MCF 10A (cell line): ENCODE data around the gene ABHD16A. TPM values are rescaled to one million over a fixed set of nuclear protein-coding genes. Genes with fewer than 3 reads are reported as not detected.

Source experiments
- BruUV-seq: library from RNA; stranded (reverse); fragments of 400-500 nt; replicated peaks from 2 replicates; lab custom pipeline; 2021; lab: Mats Ljungman, UMichigan
- CTCF ChIA-PET: fragments of 300-600 bp; sonication (Branson Sonifier 250); formaldehyde crosslinking; extraction: SDS; loops from one replicate; lab custom pipeline; 2021; ENCODE audit warnings: antibody characterized with exemption, inconsistent platforms; lab: Yijun Ruan, JAX
- POLR2A ChIA-PET: fragments of 300-600, 350-650 bp; sonication (Branson Sonifier 250); formaldehyde crosslinking; extraction: SDS; loops from one replicate; lab custom pipeline; 2020; ENCODE audit warnings: antibody characterized with exemption, inconsistent platforms; lab: Yijun Ruan, JAX
- DNase-seq: peaks from one replicate; pipeline ENCODE4 v3.0.0-alpha.2; 2018; ENCODE audit not compliant: unreplicated experiment
- H3K27ac Mint-ChIP-seq: one replicate; pipeline ENCODE4 v1.8.0; 2022; ENCODE audit warnings: mild to moderate bottlenecking, low read depth, mixed read lengths; ENCODE audit not compliant: unreplicated experiment
- H3K27me3 Mint-ChIP-seq: one replicate; pipeline ENCODE4 v1.8.0; 2022; ENCODE audit warnings: mixed read lengths; ENCODE audit not compliant: insufficient read depth, unreplicated experiment
- H3K36me3 Mint-ChIP-seq: one replicate; pipeline ENCODE4 v1.8.0; 2022; ENCODE audit warnings: mild to moderate bottlenecking, moderate library complexity, mixed read lengths; ENCODE audit not compliant: insufficient read depth, unreplicated experiment
- H3K4me1 Mint-ChIP-seq: one replicate; pipeline ENCODE4 v1.8.0; 2022; ENCODE audit warnings: mixed read lengths; ENCODE audit not compliant: insufficient read depth, unreplicated experiment
- H3K4me3 Mint-ChIP-seq: one replicate; pipeline ENCODE4 v1.8.0; 2022; ENCODE audit warnings: mild to moderate bottlenecking, moderate library complexity, mixed read lengths; ENCODE audit not compliant: unreplicated experiment
- H3K9me3 Mint-ChIP-seq: one replicate; pipeline ENCODE4 v1.8.0; 2022; ENCODE audit warnings: mixed read lengths; ENCODE audit not compliant: unreplicated experiment
- CTCF ChIP-seq: fragments of 200-600 bp; IDR thresholded peaks from one replicate; pipeline ENCODE4 v1.8.0; 2022; ENCODE audit warnings: antibody characterized with exemption, mild to moderate bottlenecking; ENCODE audit not compliant: unreplicated experiment
- intact Hi-C: fragments of 100-400 bp; cut with micrococcal nuclease; formaldehyde crosslinking; loops from 2 replicates; pipeline ENCODE4 v1.14.1; 2022
- total RNA-seq: library from RNA; stranded (reverse); gene quantifications from 2 replicates; pipeline ENCODE4 v1.2.3, GENCODE V29; 2022

ABHD16A gene
- total RNA-seq, 1 experiment from 2014 or later, result 32.1 TPM

GRCh38 chr6:31713991-31714684, 11.0 kb upstream of the ABHD16A start:
- H3K27ac Mint-ChIP-seq, result no peak overlapping the region
- H3K4me3 Mint-ChIP-seq, result no peak overlapping the region
- no peaks in the 10 kb centered on the region for H3K36me3 Mint-ChIP-seq
- no peak for DNase-seq
- intact Hi-C loops, result no loop called here
- ChIA-PET POLR2A (interaction anchor here (2.1 kb wide), 1 partner anchor 11 kb away, joined by 8 read pairs; the partner anchor contains the start of gene ABHD16A), CTCF (interaction anchor here (0.5 to 1.5 kb wide), 4 partner anchors 16 to 172 kb away, joined by 3 to 5 read pairs (median 4); partner anchors contain the start of gene DDAH2)
- no peak for TF ChIP-seq CTCF
- H3K9me3 Mint-ChIP-seq, result no peaks in the 10 kb centered on the region
- H3K4me1 Mint-ChIP-seq, result peaks cover 12% of the 10 kb centered on the region
- BruUV-seq, result no TSS peak
- H3K27me3 Mint-ChIP-seq, result no peaks in the 10 kb centered on the region

- Mint-ChIP-seq H3K27ac (no peak overlapping the region), H3K36me3 (no peaks in the 10 kb centered on the region), H3K27me3 (no peaks in the 10 kb centered on the region), H3K4me3 (no peak overlapping the region), H3K4me1 (peaks cover 12% of the 10 kb centered on the region), H3K9me3 (no peaks in the 10 kb centered on the region)
- TF ChIP-seq CTCF, result no peak
- no peak for DNase-seq
- intact Hi-C loops, result no loop called here
- no TSS peak for BruUV-seq
- ChIA-PET CTCF (interaction anchor here (0.5 to 1.5 kb wide), 3 partner anchors 16 to 81 kb away, joined by 4 to 5 read pairs (median 4); partner anchors contain the start of gene DDAH2), POLR2A (interaction anchor here (0.5 to 2.1 kb wide), 3 partner anchors 10 to 49 kb away, joined by 3 to 8 read pairs (median 5); partner anchors contain the start of genes ABHD16A and GPANK1)
Observed at GRCh38 chr6:31713465-31713864, 10.3 kb upstream of the ABHD16A start.

- intact Hi-C loops, result no loop called here
Observed at GRCh38 chr6:31712296-31712695, 9.2 kb upstream of the ABHD16A start.

More at GRCh38 chr6:31712296-31712695, 9.2 kb upstream of the ABHD16A start:
- no peaks in the 10 kb centered on the region for H3K9me3 Mint-ChIP-seq
- POLR2A ChIA-PET, result interaction anchor here (0.7 to 2.1 kb wide), 3 partner anchors 10 to 153 kb away, joined by 3 to 5 read pairs (median 3); partner anchors contain the start of genes ABHD16A and HSPA1B
- H3K4me1 Mint-ChIP-seq, result peaks cover 7% of the 10 kb centered on the region
- no peaks in the 10 kb centered on the region for H3K36me3 Mint-ChIP-seq
- no peak overlapping the region for H3K4me3 Mint-ChIP-seq
- CTCF ChIA-PET, result interaction anchor here (0.5 to 2.1 kb wide), 6 partner anchors 10 to 152 kb away, joined by 3 to 7 read pairs (median 4); no protein-coding TSS in a partner anchor
- TF ChIP-seq CTCF, result no peak
- DNase-seq, result peak; percentile 23
- BruUV-seq, result no TSS peak
- no peak overlapping the region for H3K27ac Mint-ChIP-seq
- no peaks in the 10 kb centered on the region for H3K27me3 Mint-ChIP-seq
